H1 (cell line): ENCODE results near the gene DHX29. TPM values are rescaled to one million over a fixed set of nuclear protein-coding genes. Genes with fewer than 3 reads are reported as not detected.

Source experiments
- CTCF ChIA-PET: fragments of 300-600 bp; sonication (Branson Sonifier 250); formaldehyde crosslinking; loops from one replicate; lab custom pipeline; 2021; ENCODE audit not compliant: partially characterized antibody; lab: Charles Lee
- POLR2A ChIA-PET: fragments of 300-600 bp; sonication (Branson Sonifier 250); formaldehyde crosslinking; loops from one replicate; lab custom pipeline; 2021; ENCODE audit warnings: inconsistent platforms; ENCODE audit not compliant: partially characterized antibody; lab: Charles Lee
- DNase-seq, 2 experiments: peaks; one replicate each; pipeline versions ENCODE4 v3.0.0 to v3.0.0-alpha.2; 2010 to 2022; ENCODE audit warnings: low spot score in 2 of 2, low read depth in 1 of 2, mixed read lengths in 1 of 2
- FAIRE-seq: peaks from 2 replicates; lab custom pipeline; 2011; peaks lifted over from hg19 to GRCh38; lab: Jason Lieb, UNC
- H2AFZ ChIP-seq: 2 replicates; pipeline ENCODE4 v1.8.1; 2012; ENCODE audit warnings: low read length, inconsistent platforms
- H2AK5ac ChIP-seq: 2 replicates; pipeline ENCODE4 v1.6.1; 2013; ENCODE audit warnings: low read depth, low read length
- H2BK120ac ChIP-seq: replicated peaks from 2 replicates; pipeline ENCODE3; 2013; ENCODE audit warnings: low read depth, low read length, inconsistent platforms
- H2BK12ac ChIP-seq: 2 replicates; pipeline ENCODE4 v1.6.1; 2013; ENCODE audit warnings: low read depth, low read length
- H2BK15ac ChIP-seq: 2 replicates; pipeline ENCODE4 v1.6.1; 2013; ENCODE audit warnings: low read length
- H2BK20ac ChIP-seq: 2 replicates; pipeline ENCODE4 v1.6.1; 2013; ENCODE audit warnings: low read length
- H2BK5ac ChIP-seq: 2 replicates; pipeline ENCODE4 v1.6.1; 2013; ENCODE audit warnings: low read depth, low read length
- H3K14ac ChIP-seq: 2 replicates; pipeline ENCODE4 v1.6.1; 2013; ENCODE audit warnings: inconsistent platforms; ENCODE audit not compliant: insufficient read length
- H3K18ac ChIP-seq: 2 replicates; pipeline ENCODE4 v1.6.1; 2013; ENCODE audit warnings: low read length; ENCODE audit errors: extremely low read depth
- H3K23ac ChIP-seq: 2 replicates; pipeline ENCODE4 v1.6.1; 2013; ENCODE audit warnings: inconsistent platforms; ENCODE audit not compliant: insufficient read length
- H3K23me2 ChIP-seq: 2 replicates; pipeline ENCODE4 v1.6.1; 2013; ENCODE audit warnings: low read depth, low read length
- H3K27ac ChIP-seq: 2 replicates; pipeline ENCODE4 v1.6.1; 2011; ENCODE audit warnings: low read depth, low read length, inconsistent platforms
- H3K27me3 ChIP-seq, 4 experiments: replicated peaks in 1 of 4; 1 replicate in 1 of 4; 2 replicates in 3 of 4; pipeline versions ENCODE4 v1.6.1 to v1.8.1; 2011 to 2013; ENCODE audit warnings: low read length in 3 of 4, mild to moderate bottlenecking in 3 of 4, inconsistent platforms in 2 of 4, mixed read lengths in 2 of 4, moderate library complexity in 1 of 4; ENCODE audit not compliant: control insufficient read depth in 3 of 4, insufficient read depth in 3 of 4; ENCODE audit errors: extremely low read depth in 1 of 4
- H3K36me3 ChIP-seq, 4 experiments: 2 replicates each; pipeline versions ENCODE4 v1.6.1 to v1.8.1; 2011 to 2013; ENCODE audit warnings: mild to moderate bottlenecking in 4 of 4, low read length in 3 of 4, moderate library complexity in 2 of 4, control low read depth in 1 of 4, inconsistent platforms in 1 of 4; ENCODE audit not compliant: insufficient read depth in 4 of 4, control insufficient read depth in 2 of 4
- H3K4ac ChIP-seq: replicated peaks from 2 replicates; pipeline ENCODE3; 2013; ENCODE audit warnings: low read length, low read depth, mixed read lengths, inconsistent platforms; ENCODE audit not compliant: insufficient read length
- H3K4me1 ChIP-seq, 4 experiments: replicated peaks in 1 of 4; 1 replicate in 1 of 4; 2 replicates in 3 of 4; pipeline versions ENCODE4 v1.6.1 to v1.8.1; 2011 to 2013; ENCODE audit warnings: low read length in 3 of 4, inconsistent platforms in 2 of 4, mixed read lengths in 1 of 4; ENCODE audit not compliant: insufficient read depth in 4 of 4, control insufficient read depth in 3 of 4
- H3K4me2 ChIP-seq, 2 experiments: 2 replicates each; pipeline versions ENCODE4 v1.6.1 to v1.8.1; 2011 to 2013; ENCODE audit warnings: low read depth in 2 of 2, low read length in 2 of 2, control low read depth in 1 of 2, inconsistent platforms in 1 of 2, mild to moderate bottlenecking in 1 of 2; ENCODE audit not compliant: insufficient read depth in 1 of 2
- H3K4me3 ChIP-seq, 4 experiments: fragments of 200-600, 300-600 bp in 1 of 4; sonication (generic), shearing (Covaris generic), sonication (Bioruptor Twin) in 1 of 4; 2 replicates each; pipeline versions ENCODE4 v1.5.1 to v1.8.1; 2011 to 2016; ENCODE audit warnings: low read length in 4 of 4, low read depth in 3 of 4, control low read depth in 2 of 4, inconsistent platforms in 2 of 4, mild to moderate bottlenecking in 2 of 4, mixed read lengths in 1 of 4, moderate library complexity in 1 of 4; ENCODE audit not compliant: insufficient read depth in 2 of 4; ENCODE audit errors: extremely low read depth in 1 of 4
- H3K56ac ChIP-seq: replicated peaks from 2 replicates; pipeline ENCODE3; 2013; ENCODE audit warnings: low read depth, mild to moderate bottlenecking, mixed read lengths, low read length, inconsistent platforms; ENCODE audit not compliant: insufficient read length
- H3K79me1 ChIP-seq: 2 replicates; pipeline ENCODE4 v1.6.1; 2013; ENCODE audit warnings: low read depth, low read length, control low read depth
- H3K79me2 ChIP-seq, 2 experiments: 2 replicates each; pipeline versions ENCODE4 v1.6.1 to v1.8.1; 2012 to 2013; ENCODE audit warnings: low read length in 2 of 2, mild to moderate bottlenecking in 2 of 2, inconsistent platforms in 1 of 2; ENCODE audit not compliant: insufficient read depth in 2 of 2, control insufficient read depth in 1 of 2
- H3K9ac ChIP-seq, 4 experiments: replicated peaks in 1 of 4; 1 replicate in 1 of 4; 2 replicates in 3 of 4; pipeline versions ENCODE4 v1.6.1 to v1.8.1; 2011 to 2013; ENCODE audit warnings: low read depth in 3 of 4, low read length in 3 of 4, control low read depth in 2 of 4, mild to moderate bottlenecking in 2 of 4, moderate library complexity in 2 of 4, inconsistent platforms in 1 of 4; ENCODE audit errors: extremely low read depth in 1 of 4
- H3K9me3 ChIP-seq, 2 experiments: 2 replicates each; pipeline versions ENCODE4 v1.6.1 to v1.8.1; 2012 to 2013; ENCODE audit warnings: mild to moderate bottlenecking in 2 of 2, moderate library complexity in 2 of 2, control low read depth in 1 of 2, inconsistent platforms in 1 of 2, low read depth in 1 of 2, low read length in 1 of 2, mixed read lengths in 1 of 2; ENCODE audit not compliant: insufficient read depth in 2 of 2
- H4K20me1 ChIP-seq, 2 experiments: replicated peaks in 1 of 2; 2 replicates each; pipeline versions ENCODE3 to v1.8.1; 2011 to 2013; ENCODE audit warnings: inconsistent platforms in 2 of 2, low read length in 2 of 2, mild to moderate bottlenecking in 1 of 2; ENCODE audit not compliant: insufficient read depth in 2 of 2, control insufficient read depth in 1 of 2
- H4K5ac ChIP-seq: 2 replicates; pipeline ENCODE4 v1.6.1; 2013; ENCODE audit warnings: low read length, low read depth, mixed read lengths, inconsistent platforms; ENCODE audit not compliant: insufficient read length
- H4K8ac ChIP-seq: 2 replicates; pipeline ENCODE4 v1.8.0; 2013; ENCODE audit warnings: mild to moderate bottlenecking, moderate library complexity, low read length, inconsistent platforms; ENCODE audit not compliant: insufficient read depth; ENCODE audit errors: extremely low read depth
- H4K91ac ChIP-seq: replicated peaks from 2 replicates; pipeline ENCODE3; 2013; ENCODE audit warnings: low read length, mixed read lengths, inconsistent platforms; ENCODE audit not compliant: insufficient read length
- SUZ12 ChIP-seq: fragments of 200-600 bp; sonication (generic); IDR thresholded peaks from 2 replicates; pipeline ENCODE4 v1.6.1; 2012; ENCODE audit warnings: mild to moderate bottlenecking, inconsistent platforms, low read length, moderate library complexity, mixed read lengths
- polyA plus RNA-seq, 7 experiments: library from polyadenylated mRNA; depleted of rRNA in 3 of 7; stranded (reverse) in 5 of 7; unstranded in 2 of 7; fragments of >200 nt in 5 of 7; fragments of 200-250 nt in 2 of 7; gene quantifications; 1 replicate in 5 of 7; 2 replicates in 1 of 7; 4 replicates in 1 of 7; pipeline versions ENCODE4 v1.2.1 to v1.2.3, GENCODE V29; 2011 to 2013; ENCODE audit warnings: missing spikeins in 2 of 7, mixed read lengths in 2 of 7
- total RNA-seq: library from RNA; stranded (reverse); fragmentation: NEBNext Ultra II Directional; extraction: Animal tissue kit (Norgen Biotek cat#: 25700); gene quantifications from 2 replicates; pipeline ENCODE4 v1.2.1, GENCODE V29; 2021
- TF ChIP-seq, protein P1 (sequence below): IDR thresholded peaks from 2 replicates; pipeline ENCODE4 v1.6.1; 2012; ENCODE audit warnings: inconsistent platforms

The DHX29 gene
- total and polyA plus RNA-seq, 2 of the 8 experiments (the other 6 are each of a cell fraction or from before 2014, with no cell fraction given) = 3.4 to 32.1 TPM

DNA sequence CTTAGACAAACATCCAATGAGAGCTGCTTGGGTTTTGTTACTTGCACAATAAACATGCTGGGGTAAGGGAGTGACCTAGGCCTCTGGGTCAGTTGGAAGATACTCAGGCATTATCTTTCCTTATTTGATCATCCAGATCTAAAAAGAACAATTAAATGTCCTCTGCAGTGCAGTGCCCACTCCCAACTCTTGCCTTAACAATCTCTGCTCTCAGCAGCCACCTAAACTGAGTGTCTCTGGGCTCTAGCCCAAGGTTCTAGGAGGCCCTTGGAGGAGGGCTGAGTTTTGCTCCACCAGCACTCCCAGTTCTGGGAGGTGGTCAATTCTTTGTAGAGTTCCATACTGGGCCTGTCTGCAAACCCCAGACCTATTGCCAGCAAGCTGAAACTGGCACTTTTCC lies 82.1 kb downstream of the DHX29 start:
- Histone ChIP-seq H3K79me2 (no peaks in the 10 kb centered on the region), H3K4me1 (peaks cover 2 to 23% (median 10%) of the 10 kb centered on the region in 4 experiments), H3K18ac (no peak overlapping the region), H3K79me1 (no peaks in the 10 kb centered on the region), H4K91ac (no peak overlapping the region), H3K23me2 (peaks cover 10% of the 10 kb centered on the region; the same call in 1 of the 2 replicates), H3K4me2 (no peak overlapping the region), H3K23ac (no peak overlapping the region), H3K9me3 (no peaks in the 10 kb centered on the region), H2BK120ac (no peak overlapping the region), H3K56ac (no peak overlapping the region), H2BK20ac (no peak overlapping the region), H3K36me3 (peaks cover 0 to 6% (median 0%) of the 10 kb centered on the region in 4 experiments; a peak in 2 of 8 replicates), H4K20me1 (peaks cover 3 to 35% of the 10 kb centered on the region in 2 experiments), H2AFZ (no peak overlapping the region), H2BK12ac (no peak overlapping the region), H2BK15ac (no peak overlapping the region; the same call in 1 of the 2 replicates), H2BK5ac (no peak overlapping the region), H3K4me3 (no peak overlapping the region), H3K27me3 (peaks cover 88 to 100% (median 98%) of the 10 kb centered on the region in 4 experiments), H2AK5ac (no peak overlapping the region), H4K8ac (no peak overlapping the region), H4K5ac (no peak overlapping the region), H3K27ac (no peak overlapping the region), H3K9ac (no peak overlapping the region), H3K14ac (no peak overlapping the region), H3K4ac (no peak overlapping the region)
- TF ChIP-seq SUZ12 = 0 out of 2 replicates have a peak, but pooled peaks have one; percentile 23
- TF ChIP-seq, protein P1, sequence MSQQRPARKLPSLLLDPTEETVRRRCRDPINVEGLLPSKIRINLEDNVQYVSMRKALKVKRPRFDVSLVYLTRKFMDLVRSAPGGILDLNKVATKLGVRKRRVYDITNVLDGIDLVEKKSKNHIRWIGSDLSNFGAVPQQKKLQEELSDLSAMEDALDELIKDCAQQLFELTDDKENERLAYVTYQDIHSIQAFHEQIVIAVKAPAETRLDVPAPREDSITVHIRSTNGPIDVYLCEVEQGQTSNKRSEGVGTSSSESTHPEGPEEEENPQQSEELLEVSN = no peak
- CTCF ChIA-PET = interaction anchor here (0.5 to 13.6 kb wide), 15 partner anchors 10 to 697 kb away, joined by 3 to 143 read pairs (median 3); partner anchors contain the start of genes CCNO and CDC20B
- FAIRE-seq (no peak), DNase-seq (no peak)
- POLR2A ChIA-PET = interaction anchor here (1.0 kb wide), 1 partner anchor 82 kb away, joined by 3 read pairs; the partner anchor contains the start of genes DHX29 and MTREX
